Liver (tissue), 3 donors: ENCODE results near the gene RABL3.

Experiments used
- CTCF ChIP-seq: fragments of 150-350 bp; IDR thresholded peaks from 2 replicates; pipeline ENCODE4 v1.5.1; 2017; ENCODE audit warnings: improper control_type of control experiment, low read depth, low read length; ENCODE audit not compliant: missing input control
- JUND ChIP-seq, 2 donors: IDR thresholded peaks; 2 replicates each; pipeline ENCODE4 v1.6.1; 2016; ENCODE audit warnings: antibody characterized with exemption in 2 of 2
- REST ChIP-seq: IDR thresholded peaks from 2 replicates; pipeline ENCODE4 v1.6.1; 2016; ENCODE audit warnings: antibody characterized with exemption, mild to moderate bottlenecking
- YY1 ChIP-seq: IDR thresholded peaks from 2 replicates; pipeline ENCODE4 v1.6.1; 2016; ENCODE audit warnings: antibody characterized with exemption, mild to moderate bottlenecking
- donor health status: healthy.
- donor health status: healthy.

DNA sequence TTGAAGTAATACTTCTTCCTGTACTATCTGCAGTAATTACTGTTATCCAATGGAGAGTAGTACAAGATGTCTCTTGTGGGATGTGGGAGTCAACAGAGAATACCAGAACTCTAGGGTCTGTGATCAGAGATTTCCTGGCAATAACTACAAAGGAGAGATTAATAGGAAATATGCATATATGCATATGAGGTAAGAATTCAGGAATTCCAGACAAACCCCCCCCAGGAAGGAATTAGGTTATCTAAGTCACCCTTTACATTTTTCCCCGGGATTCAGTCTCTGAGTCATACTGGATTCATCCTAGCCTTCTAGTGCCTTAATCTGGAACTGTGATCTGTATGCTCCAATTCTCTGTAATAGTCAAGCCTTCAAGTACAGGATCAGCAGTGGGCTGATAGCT lies 49.6 kb upstream of the RABL3 start:
- TF ChIP-seq YY1 (no peak), REST (no peak), CTCF (no peak), JUND (IDR thresholded peaks at IDR 0.05) (no peak)
